PFSK-1 (cell line): Measurements from ENCODE around the gene RNF152.

Experiments
- FOXP2 ChIP-seq: optimal IDR thresholded peaks from 2 replicates; pipeline ENCODE3; 2011; ENCODE audit warnings: borderline replicate concordance, control low read depth, inconsistent platforms; ENCODE audit not compliant: insufficient read depth; ENCODE audit errors: extremely low read length, extremely low read depth
- POLR2AphosphoS5 ChIP-seq: IDR thresholded peaks from 2 replicates; pipeline ENCODE4 v1.6.1; 2012; ENCODE audit warnings: low read depth, mild to moderate bottlenecking, control low read depth, low read length, moderate library complexity
- SIN3A ChIP-seq: IDR thresholded peaks from 2 replicates; pipeline ENCODE4 v1.6.1; 2012; ENCODE audit warnings: mild to moderate bottlenecking, low read length, moderate library complexity, borderline replicate concordance; ENCODE audit not compliant: insufficient read depth
- TAF1 ChIP-seq: IDR thresholded peaks from 2 replicates; pipeline ENCODE4 v1.6.1; 2012; ENCODE audit warnings: low read length, control low read depth, borderline replicate concordance; ENCODE audit not compliant: insufficient read depth
- TF ChIP-seq, protein P1 (sequence below), 2 experiments: IDR thresholded peaks; 2 replicates each; pipeline versions ENCODE4 v1.6.1 to v1.8.0; 2011 to 2012; ENCODE audit warnings: low read depth in 2 of 2, low read length in 2 of 2, control low read depth in 1 of 2, inconsistent platforms in 1 of 2, mild to moderate bottlenecking in 1 of 2, moderate library complexity in 1 of 2; ENCODE audit not compliant: insufficient read depth in 1 of 2

The RNF152 gene

DNA sequence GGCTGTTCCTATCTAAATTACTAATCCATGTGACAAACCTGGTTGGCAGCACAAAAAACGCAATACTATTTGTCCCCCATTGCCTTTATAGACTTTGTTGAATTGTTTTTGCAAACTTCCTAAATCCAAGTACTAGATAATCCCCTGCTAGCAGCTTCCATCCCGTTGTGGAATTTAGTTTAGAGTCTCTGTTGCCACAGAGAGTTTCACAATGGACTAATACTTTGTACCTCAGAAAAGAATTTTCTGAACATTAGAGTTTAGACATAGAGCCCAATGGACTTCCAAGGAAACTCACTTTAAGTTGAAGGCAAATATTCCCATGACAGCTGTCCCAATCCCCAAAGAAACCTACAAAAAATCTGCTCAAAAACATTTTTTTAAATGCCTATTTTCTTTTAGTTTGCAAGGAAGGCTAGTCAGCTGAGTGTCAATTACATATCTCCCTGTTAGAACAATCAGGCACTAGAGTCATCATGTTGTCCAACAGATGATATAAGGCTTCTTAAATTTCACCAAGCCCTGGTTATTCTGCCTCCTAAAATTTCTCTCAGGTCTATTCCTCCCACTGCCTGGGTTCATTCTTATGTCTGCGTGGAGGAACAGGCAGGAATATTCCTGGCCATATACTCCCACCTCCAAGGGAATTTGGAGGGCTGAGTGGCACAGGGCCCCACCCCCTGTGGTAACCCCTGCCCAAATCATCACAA lies 27.2 kb downstream of the RNF152 start:
- TF ChIP-seq, protein P1, sequence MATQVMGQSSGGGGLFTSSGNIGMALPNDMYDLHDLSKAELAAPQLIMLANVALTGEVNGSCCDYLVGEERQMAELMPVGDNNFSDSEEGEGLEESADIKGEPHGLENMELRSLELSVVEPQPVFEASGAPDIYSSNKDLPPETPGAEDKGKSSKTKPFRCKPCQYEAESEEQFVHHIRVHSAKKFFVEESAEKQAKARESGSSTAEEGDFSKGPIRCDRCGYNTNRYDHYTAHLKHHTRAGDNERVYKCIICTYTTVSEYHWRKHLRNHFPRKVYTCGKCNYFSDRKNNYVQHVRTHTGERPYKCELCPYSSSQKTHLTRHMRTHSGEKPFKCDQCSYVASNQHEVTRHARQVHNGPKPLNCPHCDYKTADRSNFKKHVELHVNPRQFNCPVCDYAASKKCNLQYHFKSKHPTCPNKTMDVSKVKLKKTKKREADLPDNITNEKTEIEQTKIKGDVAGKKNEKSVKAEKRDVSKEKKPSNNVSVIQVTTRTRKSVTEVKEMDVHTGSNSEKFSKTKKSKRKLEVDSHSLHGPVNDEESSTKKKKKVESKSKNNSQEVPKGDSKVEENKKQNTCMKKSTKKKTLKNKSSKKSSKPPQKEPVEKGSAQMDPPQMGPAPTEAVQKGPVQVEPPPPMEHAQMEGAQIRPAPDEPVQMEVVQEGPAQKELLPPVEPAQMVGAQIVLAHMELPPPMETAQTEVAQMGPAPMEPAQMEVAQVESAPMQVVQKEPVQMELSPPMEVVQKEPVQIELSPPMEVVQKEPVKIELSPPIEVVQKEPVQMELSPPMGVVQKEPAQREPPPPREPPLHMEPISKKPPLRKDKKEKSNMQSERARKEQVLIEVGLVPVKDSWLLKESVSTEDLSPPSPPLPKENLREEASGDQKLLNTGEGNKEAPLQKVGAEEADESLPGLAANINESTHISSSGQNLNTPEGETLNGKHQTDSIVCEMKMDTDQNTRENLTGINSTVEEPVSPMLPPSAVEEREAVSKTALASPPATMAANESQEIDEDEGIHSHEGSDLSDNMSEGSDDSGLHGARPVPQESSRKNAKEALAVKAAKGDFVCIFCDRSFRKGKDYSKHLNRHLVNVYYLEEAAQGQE (IDR thresholded peaks at IDR 0.05; ENCODE audit: insufficient read depth in 1 of 2, low read depth in 2 of 2, low read length in 2 of 2), result no peak
- TF ChIP-seq FOXP2 (no peak), SIN3A (no peak), POLR2AphosphoS5 (no peak), TAF1 (no peak)

DNA sequence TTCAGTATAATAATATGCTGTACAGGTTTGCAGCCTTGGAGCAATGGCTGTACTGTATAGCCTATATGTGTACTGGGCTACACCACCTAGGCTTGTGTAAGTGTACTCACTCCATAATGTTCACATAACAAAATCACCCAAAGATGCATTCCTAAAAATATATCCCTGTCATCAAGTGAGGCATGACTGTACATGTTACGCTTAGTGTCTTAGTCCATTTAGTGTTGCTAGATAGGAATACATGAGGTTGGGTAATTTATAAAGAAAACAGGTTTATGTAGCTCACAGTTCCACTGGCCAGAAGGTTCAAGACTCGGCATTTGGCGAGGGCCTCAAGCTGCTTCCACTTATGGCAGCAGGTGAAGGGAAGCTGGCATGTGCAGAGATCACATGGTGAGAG lies 31.4 kb downstream of the RNF152 start:
- TF ChIP-seq, protein P1 (IDR thresholded peaks at IDR 0.05; ENCODE audit: insufficient read depth in 1 of 2, low read depth in 2 of 2, low read length in 2 of 2), result no peak
- TF ChIP-seq SIN3A (no peak), TAF1 (no peak), POLR2AphosphoS5 (no peak), FOXP2 (no peak)

DNA sequence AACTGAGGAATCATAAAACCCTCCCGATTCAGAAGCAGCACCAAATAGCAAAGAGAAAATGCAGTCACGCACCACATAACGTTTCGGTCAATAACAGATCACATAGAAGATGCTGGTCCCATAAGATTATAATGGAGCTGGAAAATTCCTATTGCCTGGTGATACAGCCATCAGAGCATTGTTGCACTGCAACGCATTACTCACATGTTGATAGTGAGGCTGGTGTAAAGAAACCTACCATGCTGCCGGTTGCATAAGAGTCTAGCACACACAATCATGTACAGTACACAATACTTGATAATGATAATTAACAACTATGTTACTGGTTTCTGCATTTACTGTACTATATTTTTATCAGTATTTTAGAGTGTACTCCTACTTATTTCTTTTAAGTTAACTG lies 32.5 kb downstream of the RNF152 start:
- TF ChIP-seq SIN3A, result no peak
- TF ChIP-seq FOXP2, result no peak
- TF ChIP-seq, protein P1 (IDR thresholded peaks at IDR 0.05; ENCODE audit: insufficient read depth in 1 of 2, low read depth in 2 of 2, low read length in 2 of 2), result no peak
- no peak for TF ChIP-seq TAF1
- no peak for TF ChIP-seq POLR2AphosphoS5

DNA sequence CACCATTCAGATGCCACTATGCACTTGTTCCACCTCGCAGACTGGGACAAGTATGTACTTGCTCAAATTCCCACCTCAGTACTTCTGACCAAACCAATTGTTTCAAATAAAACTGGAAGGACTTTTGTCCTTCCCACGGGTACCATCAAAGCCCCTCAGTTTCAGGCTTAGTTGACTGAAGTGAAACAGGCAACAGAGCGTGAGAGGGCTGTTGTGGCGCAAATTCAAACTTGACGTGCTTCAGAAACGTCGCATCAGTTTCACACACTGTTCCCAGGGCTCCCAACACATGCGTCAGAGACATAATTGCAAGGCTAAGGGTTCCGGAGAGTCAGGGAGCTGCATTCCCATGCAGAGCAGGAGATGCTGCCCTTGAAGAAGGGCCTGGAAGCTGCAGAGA lies 33.7 kb downstream of the RNF152 start:
- TF ChIP-seq SIN3A (no peak), TAF1 (no peak), FOXP2 (no peak), POLR2AphosphoS5 (no peak)
- TF ChIP-seq, protein P1 (IDR thresholded peaks at IDR 0.05; ENCODE audit: insufficient read depth in 1 of 2, low read depth in 2 of 2, low read length in 2 of 2), result no peak

DNA sequence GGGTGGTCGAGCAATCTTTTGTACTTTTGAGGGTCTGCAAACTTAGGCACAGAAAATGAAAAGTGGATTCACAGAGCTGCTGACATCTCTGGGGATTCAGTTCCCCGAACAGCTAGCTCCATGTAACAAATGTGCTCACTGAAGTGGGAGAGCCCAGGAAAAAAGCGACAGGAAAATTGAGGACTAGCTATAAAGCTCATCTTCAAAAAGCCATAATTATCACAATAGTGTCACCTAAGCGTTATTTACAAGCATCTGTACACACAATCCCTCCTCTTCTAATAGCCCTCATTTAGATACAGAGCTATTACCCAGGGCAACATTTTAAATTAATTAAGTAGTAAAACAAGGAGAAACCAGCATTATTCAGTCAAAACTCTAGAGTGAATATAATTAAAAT lies 36.1 kb downstream of the RNF152 start:
- TF ChIP-seq SIN3A (no peak), POLR2AphosphoS5 (no peak), FOXP2 (no peak), TAF1 (no peak)
- TF ChIP-seq, protein P1 (IDR thresholded peaks at IDR 0.05; ENCODE audit: insufficient read depth in 1 of 2, low read depth in 2 of 2, low read length in 2 of 2), result no peak
